Body of pancreas (tissue), 4 donors: Measurements from ENCODE around the gene C3orf20. TPM values are rescaled to one million over a fixed set of nuclear protein-coding genes. Genes with fewer than 3 reads are reported as not detected.

Experiments
- ATAC-seq: fragments of 150-250 bp; one replicate; pipeline ENCODE4 v1.9.1; 2016
- DNase-seq, 4 donors: peaks; one replicate each; pipeline ENCODE4 v3.0.0-alpha.2; 2019
- H3K27ac ChIP-seq, 4 donors: fragments of 200-600 bp; sonication (generic); 1 replicate in 3 of 4; 2 replicates in 1 of 4; pipeline versions ENCODE4 v1.5.1 to v1.6.1; 2016 to 2019; ENCODE audit warnings: mild to moderate bottlenecking in 1 of 4, mixed read lengths in 1 of 4, moderate library complexity in 1 of 4
- H3K27me3 ChIP-seq, 2 donors: fragments of 200-600 bp; sonication (generic); one replicate each; pipeline ENCODE4 v1.6.0; 2016; ENCODE audit warnings: mild to moderate bottlenecking in 1 of 2
- H3K36me3 ChIP-seq, 2 donors: fragments of 200-600 bp; sonication (generic); replicated peaks in 1 of 2; 2 replicates each; pipeline ENCODE4 v1.5.1; 2016; ENCODE audit warnings: low read depth in 2 of 2; ENCODE audit not compliant: insufficient read depth in 1 of 2
- H3K4me1 ChIP-seq: fragments of 200-600 bp; sonication (generic); one replicate; pipeline ENCODE4 v1.6.0; 2016
- H3K4me3 ChIP-seq, 2 donors: fragments of 200-600 bp; sonication (generic); 1 replicate in 1 of 2; 2 replicates in 1 of 2; pipeline ENCODE4 v1.5.1; 2016 to 2019
- H3K9me3 ChIP-seq, 3 donors: fragments of 200-600 bp; sonication (generic); 1 replicate in 2 of 3; 2 replicates in 1 of 3; pipeline ENCODE4 v1.5.1; 2016
- CTCF ChIP-seq, 7 experiments: fragments of 450-650 bp in 4 of 7; fragments of 200-600 bp in 3 of 7; sonication (generic) in 3 of 7; IDR thresholded peaks; one replicate each; pipeline ENCODE4 v1.5.1; 2016 to 2019; ENCODE audit warnings: antibody characterized with exemption in 7 of 7
- POLR2A ChIP-seq, 3 donors: fragments of 450-650 bp; IDR thresholded peaks; one replicate each; pipeline ENCODE4 v1.6.1; 2016; ENCODE audit warnings: antibody characterized with exemption in 3 of 3, mild to moderate bottlenecking in 2 of 3
- WGBS, 2 donors: methylation state at CpG; one replicate each; pipeline ENCODE4 v1.1.5; 2017; 5-methylcytosine and 5-hydroxymethylcytosine counted together
- intact Hi-C: fragments of 100-400 bp; cut with DNase I; formaldehyde crosslinking; loops from one replicate; pipeline ENCODE4 v1.15.1; 2023
- total RNA-seq, 2 donors: library from RNA; depleted of rRNA; stranded (reverse); fragments of >200 nt; gene quantifications; one replicate each; pipeline ENCODE4 v1.1.0, GENCODE V29; 2016

C3orf20 gene
- total RNA-seq, 2 donors from 2014 or later, result not detected

GRCh38 chr3:14822134-14822533 lies 147.2 kb downstream of the C3orf20 start:
- 58 to 74% methylated on average over 3 of the region's 3 CpGs for WGBS, 2 donors

More at GRCh38 chr3:14822134-14822533, 147.2 kb downstream of the C3orf20 start:
- intact Hi-C loops, result no loop called here
- TF ChIP-seq POLR2A (IDR thresholded peaks at IDR 0.05) (no peak), CTCF (IDR thresholded peaks at IDR 0.05) (no peak)
- no peaks in the 10 kb centered on the region for H3K4me1 ChIP-seq
- H3K4me3 ChIP-seq, result no peak overlapping the region
- no peaks in the 10 kb centered on the region for H3K27me3 ChIP-seq
- no peak overlapping the region for H3K27ac ChIP-seq
- H3K36me3 ChIP-seq, result no peaks in the 10 kb centered on the region
- ATAC-seq, result no peak
- no peak for DNase-seq
- H3K9me3 ChIP-seq, result no peaks in the 10 kb centered on the region

Other genes starting within 250 kb of the C3orf20 start
- gene GRIP2, start 134.8 kb upstream of the C3orf20 start, total RNA-seq, result under 1 TPM; 0.26 to 0.99 TPM
- 10 to 100 TPM; 11.2 to 17.8 TPM for gene CCDC174, start 23.4 kb upstream of the C3orf20 start, total RNA-seq
- gene FGD5, start 143.8 kb downstream of the C3orf20 start, total RNA-seq, result 1 to 10 TPM; 4.9 to 7.8 TPM